NCI-H128 (cell line): ENCODE results near the gene MED10.
"Not testable (repeated sequence)": the region's sequence is repeated elsewhere in the genome, so short reads cannot be mapped to it uniquely, and the experiment has no call there.

Source experiments
- DNase-seq: peaks from one replicate; lab custom pipeline; 2025; ENCODE audit not compliant: unreplicated experiment; lab: John Stamatoyannopoulos, UW

The MED10 gene

GRCh38 chr5:6376974-6377520 is 1.3 kb downstream of the MED10 start:
- DNase-seq: no peak

GRCh38 chr5:6373081-6373846 is 5.1 kb downstream of the MED10 start:
- no peak for DNase-seq

- no peak for DNase-seq
Observed at GRCh38 chr5:6372251-6373080, 5.9 kb downstream of the MED10 start.

GRCh38 chr5:6371079-6371810 is 7.1 kb downstream of the MED10 start:
- no peak for DNase-seq

- DNase-seq: no peak
Observed at GRCh38 chr5:6370580-6370979, 7.8 kb downstream of the MED10 start.

- peak; percentile 13 for DNase-seq
Observed at GRCh38 chr5:6365977-6366590, 12.3 kb downstream of the MED10 start.

GRCh38 chr5:6365142-6365976 is 13.0 kb downstream of the MED10 start:
- no peak for DNase-seq

- not testable (repeated sequence) for DNase-seq
Observed at GRCh38 chr5:6363454-6364011, 14.8 kb downstream of the MED10 start.

GRCh38 chr5:6362846-6363245 is 15.5 kb downstream of the MED10 start:
- no peak for DNase-seq

- no peak for DNase-seq
Observed at GRCh38 chr5:6361101-6361500, 17.2 kb downstream of the MED10 start.

- DNase-seq: no peak
Observed at GRCh38 chr5:6360323-6361072, 17.8 kb downstream of the MED10 start.

- no peak for DNase-seq
Observed at GRCh38 chr5:6359555-6360322, 18.6 kb downstream of the MED10 start.

- DNase-seq: no peak
Observed at GRCh38 chr5:6358434-6358820, 19.9 kb downstream of the MED10 start.

GRCh38 chr5:6357817-6358433 is 20.4 kb downstream of the MED10 start:
- DNase-seq: not testable (repeated sequence)

- no peak for DNase-seq
Observed at GRCh38 chr5:6356578-6357164, 21.7 kb downstream of the MED10 start.

- DNase-seq: no peak
Observed at GRCh38 chr5:6355294-6355693, 23.1 kb downstream of the MED10 start.

GRCh38 chr5:6354848-6355247 is 23.5 kb downstream of the MED10 start:
- DNase-seq: no peak
